Right lobe of liver (tissue), 4 donors: ENCODE data around the gene TMEM74B.

Experiments
- CTCF ChIP-seq, 4 donors: fragments of 200-600 bp in 3 of 4; fragments of 450-650 bp in 1 of 4; IDR thresholded peaks; one replicate each; pipeline versions ENCODE4 v1.5.1 to v1.8.0; 2016 to 2022; ENCODE audit warnings: antibody characterized with exemption in 4 of 4, mild to moderate bottlenecking in 2 of 4
- POLR2A ChIP-seq: fragments of 450-650 bp; IDR thresholded peaks from one replicate; pipeline ENCODE4 v1.6.1; 2017; ENCODE audit warnings: antibody characterized with exemption, mild to moderate bottlenecking
- donor health status: DM: no; HTN: no; CAD: no.
- donor health status: DM: no; HTN: no; CAD: no.
- donor health status: DM: no; HTN: yes; CAD: no.

GRCh38 chr20:1164871-1165270 is 19.9 kb downstream of the TMEM74B start:
- TF ChIP-seq CTCF (IDR thresholded peaks at IDR 0.05) (no peak), POLR2A (no peak)
